H1 (cell line): ENCODE measurements around the gene UBE2G2. TPM values are rescaled to one million over a fixed set of nuclear protein-coding genes. Genes with fewer than 3 reads are reported as not detected.

Experiments
- CTCF ChIA-PET: fragments of 300-600 bp; sonication (Branson Sonifier 250); formaldehyde crosslinking; loops from one replicate; lab custom pipeline; 2021; ENCODE audit not compliant: partially characterized antibody; lab: Charles Lee
- POLR2A ChIA-PET: fragments of 300-600 bp; sonication (Branson Sonifier 250); formaldehyde crosslinking; loops from one replicate; lab custom pipeline; 2021; ENCODE audit warnings: inconsistent platforms; ENCODE audit not compliant: partially characterized antibody; lab: Charles Lee
- DNase-seq, 2 experiments: peaks; one replicate each; pipeline versions ENCODE4 v3.0.0 to v3.0.0-alpha.2; 2010 to 2022; ENCODE audit warnings: low spot score in 2 of 2, low read depth in 1 of 2, mixed read lengths in 1 of 2
- FAIRE-seq: peaks from 2 replicates; lab custom pipeline; 2011; peaks lifted over from hg19 to GRCh38; lab: Jason Lieb, UNC
- H2AFZ ChIP-seq: 2 replicates; pipeline ENCODE4 v1.8.1; 2012; ENCODE audit warnings: low read length, inconsistent platforms
- H2AK5ac ChIP-seq: 2 replicates; pipeline ENCODE4 v1.6.1; 2013; ENCODE audit warnings: low read depth, low read length
- H2BK120ac ChIP-seq: replicated peaks from 2 replicates; pipeline ENCODE3; 2013; ENCODE audit warnings: low read depth, low read length, inconsistent platforms
- H2BK12ac ChIP-seq: 2 replicates; pipeline ENCODE4 v1.6.1; 2013; ENCODE audit warnings: low read depth, low read length
- H2BK15ac ChIP-seq: 2 replicates; pipeline ENCODE4 v1.6.1; 2013; ENCODE audit warnings: low read length
- H2BK20ac ChIP-seq: 2 replicates; pipeline ENCODE4 v1.6.1; 2013; ENCODE audit warnings: low read length
- H2BK5ac ChIP-seq: 2 replicates; pipeline ENCODE4 v1.6.1; 2013; ENCODE audit warnings: low read depth, low read length
- H3K14ac ChIP-seq: 2 replicates; pipeline ENCODE4 v1.6.1; 2013; ENCODE audit warnings: inconsistent platforms; ENCODE audit not compliant: insufficient read length
- H3K18ac ChIP-seq: 2 replicates; pipeline ENCODE4 v1.6.1; 2013; ENCODE audit warnings: low read length; ENCODE audit errors: extremely low read depth
- H3K23ac ChIP-seq: 2 replicates; pipeline ENCODE4 v1.6.1; 2013; ENCODE audit warnings: inconsistent platforms; ENCODE audit not compliant: insufficient read length
- H3K23me2 ChIP-seq: 2 replicates; pipeline ENCODE4 v1.6.1; 2013; ENCODE audit warnings: low read depth, low read length
- H3K27ac ChIP-seq: 2 replicates; pipeline ENCODE4 v1.6.1; 2011; ENCODE audit warnings: low read depth, low read length, inconsistent platforms
- H3K27me3 ChIP-seq, 4 experiments: replicated peaks in 1 of 4; 1 replicate in 1 of 4; 2 replicates in 3 of 4; pipeline versions ENCODE4 v1.6.1 to v1.8.1; 2011 to 2013; ENCODE audit warnings: low read length in 3 of 4, mild to moderate bottlenecking in 3 of 4, inconsistent platforms in 2 of 4, mixed read lengths in 2 of 4, moderate library complexity in 1 of 4; ENCODE audit not compliant: control insufficient read depth in 3 of 4, insufficient read depth in 3 of 4; ENCODE audit errors: extremely low read depth in 1 of 4
- H3K36me3 ChIP-seq, 4 experiments: 2 replicates each; pipeline versions ENCODE4 v1.6.1 to v1.8.1; 2011 to 2013; ENCODE audit warnings: mild to moderate bottlenecking in 4 of 4, low read length in 3 of 4, moderate library complexity in 2 of 4, control low read depth in 1 of 4, inconsistent platforms in 1 of 4; ENCODE audit not compliant: insufficient read depth in 4 of 4, control insufficient read depth in 2 of 4
- H3K4ac ChIP-seq: replicated peaks from 2 replicates; pipeline ENCODE3; 2013; ENCODE audit warnings: low read length, low read depth, mixed read lengths, inconsistent platforms; ENCODE audit not compliant: insufficient read length
- H3K4me1 ChIP-seq, 4 experiments: replicated peaks in 1 of 4; 1 replicate in 1 of 4; 2 replicates in 3 of 4; pipeline versions ENCODE4 v1.6.1 to v1.8.1; 2011 to 2013; ENCODE audit warnings: low read length in 3 of 4, inconsistent platforms in 2 of 4, mixed read lengths in 1 of 4; ENCODE audit not compliant: insufficient read depth in 4 of 4, control insufficient read depth in 3 of 4
- H3K4me2 ChIP-seq, 2 experiments: 2 replicates each; pipeline versions ENCODE4 v1.6.1 to v1.8.1; 2011 to 2013; ENCODE audit warnings: low read depth in 2 of 2, low read length in 2 of 2, control low read depth in 1 of 2, inconsistent platforms in 1 of 2, mild to moderate bottlenecking in 1 of 2; ENCODE audit not compliant: insufficient read depth in 1 of 2
- H3K4me3 ChIP-seq, 4 experiments: fragments of 200-600, 300-600 bp in 1 of 4; sonication (generic), shearing (Covaris generic), sonication (Bioruptor Twin) in 1 of 4; 2 replicates each; pipeline versions ENCODE4 v1.5.1 to v1.8.1; 2011 to 2016; ENCODE audit warnings: low read length in 4 of 4, low read depth in 3 of 4, control low read depth in 2 of 4, inconsistent platforms in 2 of 4, mild to moderate bottlenecking in 2 of 4, mixed read lengths in 1 of 4, moderate library complexity in 1 of 4; ENCODE audit not compliant: insufficient read depth in 2 of 4; ENCODE audit errors: extremely low read depth in 1 of 4
- H3K56ac ChIP-seq: replicated peaks from 2 replicates; pipeline ENCODE3; 2013; ENCODE audit warnings: low read depth, mild to moderate bottlenecking, mixed read lengths, low read length, inconsistent platforms; ENCODE audit not compliant: insufficient read length
- H3K79me1 ChIP-seq: 2 replicates; pipeline ENCODE4 v1.6.1; 2013; ENCODE audit warnings: low read depth, low read length, control low read depth
- H3K79me2 ChIP-seq, 2 experiments: 2 replicates each; pipeline versions ENCODE4 v1.6.1 to v1.8.1; 2012 to 2013; ENCODE audit warnings: low read length in 2 of 2, mild to moderate bottlenecking in 2 of 2, inconsistent platforms in 1 of 2; ENCODE audit not compliant: insufficient read depth in 2 of 2, control insufficient read depth in 1 of 2
- H3K9ac ChIP-seq, 4 experiments: replicated peaks in 1 of 4; 1 replicate in 1 of 4; 2 replicates in 3 of 4; pipeline versions ENCODE4 v1.6.1 to v1.8.1; 2011 to 2013; ENCODE audit warnings: low read depth in 3 of 4, low read length in 3 of 4, control low read depth in 2 of 4, mild to moderate bottlenecking in 2 of 4, moderate library complexity in 2 of 4, inconsistent platforms in 1 of 4; ENCODE audit errors: extremely low read depth in 1 of 4
- H3K9me3 ChIP-seq, 2 experiments: 2 replicates each; pipeline versions ENCODE4 v1.6.1 to v1.8.1; 2012 to 2013; ENCODE audit warnings: mild to moderate bottlenecking in 2 of 2, moderate library complexity in 2 of 2, control low read depth in 1 of 2, inconsistent platforms in 1 of 2, low read depth in 1 of 2, low read length in 1 of 2, mixed read lengths in 1 of 2; ENCODE audit not compliant: insufficient read depth in 2 of 2
- H4K20me1 ChIP-seq, 2 experiments: replicated peaks in 1 of 2; 2 replicates each; pipeline versions ENCODE3 to v1.8.1; 2011 to 2013; ENCODE audit warnings: inconsistent platforms in 2 of 2, low read length in 2 of 2, mild to moderate bottlenecking in 1 of 2; ENCODE audit not compliant: insufficient read depth in 2 of 2, control insufficient read depth in 1 of 2
- H4K5ac ChIP-seq: 2 replicates; pipeline ENCODE4 v1.6.1; 2013; ENCODE audit warnings: low read length, low read depth, mixed read lengths, inconsistent platforms; ENCODE audit not compliant: insufficient read length
- H4K8ac ChIP-seq: 2 replicates; pipeline ENCODE4 v1.8.0; 2013; ENCODE audit warnings: mild to moderate bottlenecking, moderate library complexity, low read length, inconsistent platforms; ENCODE audit not compliant: insufficient read depth; ENCODE audit errors: extremely low read depth
- H4K91ac ChIP-seq: replicated peaks from 2 replicates; pipeline ENCODE3; 2013; ENCODE audit warnings: low read length, mixed read lengths, inconsistent platforms; ENCODE audit not compliant: insufficient read length
- ATF3 ChIP-seq: IDR thresholded peaks from 2 replicates; pipeline ENCODE4 v1.6.1; 2011; ENCODE audit warnings: low read depth, mild to moderate bottlenecking, low read length; ENCODE audit not compliant: insufficient read depth
- BCL11A ChIP-seq, 2 experiments: IDR thresholded peaks; one replicate each; pipeline ENCODE4 v1.6.1; 2011; ENCODE audit warnings: low read depth in 2 of 2, low read length in 2 of 2, mild to moderate bottlenecking in 2 of 2
- CBX5 ChIP-seq: fragments of 300-800, 300-1000 bp; sonication (generic); IDR thresholded peaks from 2 replicates; pipeline ENCODE4 v1.7.1; 2016; ENCODE audit warnings: antibody characterized with exemption, low read length, low read depth
- CHD2 ChIP-seq: IDR thresholded peaks from 2 replicates; pipeline ENCODE4 v1.6.1; 2012; ENCODE audit warnings: low read length, improper control_type of control experiment
- CTBP2 ChIP-seq: IDR thresholded peaks from 2 replicates; pipeline ENCODE4 v1.7.0; 2011; ENCODE audit warnings: borderline replicate concordance, mild to moderate bottlenecking, moderate library complexity, mixed read lengths, low read length; ENCODE audit not compliant: insufficient read depth, insufficient read length
- GTF2F1 ChIP-seq: IDR thresholded peaks from 2 replicates; pipeline ENCODE4 v1.6.1; 2012; ENCODE audit warnings: low read depth, low read length, improper control_type of control experiment, borderline replicate concordance
- PHF8 ChIP-seq: fragments of 200-600 bp; sonication (generic); conservative IDR thresholded peaks from 2 replicates; pipeline ENCODE4 v1.7.1; 2012; ENCODE audit warnings: low read depth, mild to moderate bottlenecking, inconsistent platforms, low read length, moderate library complexity
- RNF2 ChIP-seq: fragments of 200-900, 300-1000 bp; sonication (generic); IDR thresholded peaks from 2 replicates; pipeline ENCODE4 v1.7.1; 2016; ENCODE audit warnings: borderline replicate concordance, low read depth, mild to moderate bottlenecking, antibody characterized with exemption, low read length; ENCODE audit not compliant: poor library complexity, severe bottlenecking; ENCODE audit errors: missing control alignments
- TEAD4 ChIP-seq: IDR thresholded peaks from 2 replicates; pipeline ENCODE4 v1.6.1; 2012; ENCODE audit warnings: low read depth, low read length, inconsistent platforms, mixed read lengths
- YY1 ChIP-seq: IDR thresholded peaks from 2 replicates; pipeline ENCODE4 v1.6.1; 2011; ENCODE audit warnings: low read depth, mild to moderate bottlenecking, low read length
- WGBS, 2 experiments: shearing (Covaris generic) in 1 of 2; methylation state at CpG; one replicate each; pipeline versions ENCODE4 v1.1.6 to v1.1.7; 2013 to 2015; ENCODE audit warnings: low lambda C conversion rate in 2 of 2, mixed read lengths in 2 of 2, inconsistent platforms in 1 of 2, low coverage in 1 of 2, missing lambda C conversion rate in 1 of 2; ENCODE audit not compliant: insufficient replicate concordance in 2 of 2, insufficient coverage in 1 of 2, insufficient read length in 1 of 2; ENCODE audit errors: extremely low coverage in 1 of 2, missing lambda C conversion rate in 1 of 2; 5-methylcytosine and 5-hydroxymethylcytosine counted together
- polyA plus RNA-seq, 7 experiments: library from polyadenylated mRNA; depleted of rRNA in 3 of 7; stranded (reverse) in 5 of 7; unstranded in 2 of 7; fragments of >200 nt in 5 of 7; fragments of 200-250 nt in 2 of 7; gene quantifications; 1 replicate in 5 of 7; 2 replicates in 1 of 7; 4 replicates in 1 of 7; pipeline versions ENCODE4 v1.2.1 to v1.2.3, GENCODE V29; 2011 to 2013; ENCODE audit warnings: missing spikeins in 2 of 7, mixed read lengths in 2 of 7
- total RNA-seq: library from RNA; stranded (reverse); fragmentation: NEBNext Ultra II Directional; extraction: Animal tissue kit (Norgen Biotek cat#: 25700); gene quantifications from 2 replicates; pipeline ENCODE4 v1.2.1, GENCODE V29; 2021

The UBE2G2 gene
- total and polyA plus RNA-seq, 2 of the 8 experiments (the other 6 are each of a cell fraction or from before 2014, with no cell fraction given) = 96.3 to 101 TPM

DNA sequence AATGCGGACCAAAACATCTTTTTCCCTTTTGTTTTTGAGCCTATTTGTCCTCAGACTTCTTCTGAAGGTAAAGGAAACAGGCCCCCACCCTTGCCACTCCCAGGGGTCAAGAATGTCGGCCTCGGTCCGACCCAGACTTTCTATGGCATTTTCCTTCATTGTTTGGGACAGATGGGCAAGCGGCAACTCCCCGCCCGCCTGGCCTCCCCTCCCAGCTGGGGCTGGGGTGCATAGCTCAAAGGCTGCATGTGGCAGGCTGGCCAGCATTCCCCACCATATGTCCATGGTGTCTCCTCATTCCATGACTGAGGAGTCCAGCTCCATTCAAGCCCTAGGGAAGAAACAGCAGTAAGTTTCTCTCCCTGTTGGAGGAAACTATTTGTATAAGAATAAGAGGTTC is 60.9 kb downstream of the UBE2G2 start:
- Histone ChIP-seq H4K5ac (no peak overlapping the region), H2BK120ac (no peak overlapping the region), H3K9me3 (peaks cover 58 to 63% of the 10 kb centered on the region in 2 experiments), H3K79me2 (no peaks in the 10 kb centered on the region), H3K18ac (no peak overlapping the region; the same call in 1 of the 2 replicates), H3K4me2 (no peak overlapping the region), H3K23me2 (no peaks in the 10 kb centered on the region; the same call in 1 of the 2 replicates), H3K27ac (no peak overlapping the region), H2BK20ac (no peak overlapping the region), H3K23ac (no peak overlapping the region), H3K27me3 (no peaks in the 10 kb centered on the region), H3K36me3 (no peaks in the 10 kb centered on the region), H3K79me1 (no peaks in the 10 kb centered on the region), H3K14ac (no peak overlapping the region), H2BK12ac (no peak overlapping the region), H3K9ac (no peak overlapping the region), H4K91ac (no peak overlapping the region), H2AFZ (no peak overlapping the region), H2BK5ac (no peak overlapping the region), H3K4me1 (no peaks in the 10 kb centered on the region), H4K8ac (no peak overlapping the region), H2BK15ac (no peak overlapping the region), H2AK5ac (no peak overlapping the region), H4K20me1 (no peaks in the 10 kb centered on the region), H3K56ac (no peak overlapping the region), H3K4me3 (no peak overlapping the region), H3K4ac (no peak overlapping the region)
- no peak for FAIRE-seq
- peak in 1 of 2 experiments; percentile 17 for DNase-seq
- ChIA-PET CTCF (interaction anchor here (0.7 to 2.3 kb wide), 8 partner anchors 9 to 251 kb away, joined by 3 to 10 read pairs (median 4); partner anchors contain the start of gene TSPEAR), POLR2A (no interaction called here)
- 78% methylated on average over 7 of the region's 7 CpGs; no CpG with 5 or more reads in 1 of the 2 experiments for WGBS, 2 experiments
- TF ChIP-seq CHD2 (no peak), PHF8 (no peak), RNF2 (no peak), CTBP2 (no peak), ATF3 (no peak), CBX5 (no peak), BCL11A (IDR thresholded peaks at IDR 0.05; ENCODE audit: low read depth in 2 of 2, low read length in 2 of 2) (no peak), TEAD4 (no peak), GTF2F1 (no peak), YY1 (no peak)
